ENCODE data around the gene CAMP.
"Not testable (repeated sequence)": the region's sequence is repeated elsewhere in the genome, so short reads cannot be mapped to it uniquely, and the experiment has no call there.

- not testable (repeated sequence) for TF ChIP-seq CTCF (IDR thresholded peaks at IDR 0.05; ENCODE audit: insufficient read depth, low read length); REST (IDR thresholded peaks at IDR 0.05; ENCODE audit: insufficient replicate concordance, low read depth)
Observed at GRCh38 chr3:48271223-48271622, 47.9 kb downstream of the CAMP start.

All from HL-60 (cell line).